Measurements from ENCODE around the gene CNGA2.

GRCh38 chrX:151774421-151774820 lies 39.9 kb downstream of the CNGA2 start:
- TF ChIP-seq POLR2A (IDR thresholded peaks at IDR 0.05; ENCODE audit: low read depth, low read length) = no peak
- no peak for TF ChIP-seq TAF1 (IDR thresholded peaks at IDR 0.05; ENCODE audit: low read depth, low read length)
- no peak for TF ChIP-seq PAX5 (IDR thresholded peaks at IDR 0.05; ENCODE audit: insufficient read depth, low read length, severe bottlenecking)
- TF ChIP-seq POLR2AphosphoS5 (IDR thresholded peaks at IDR 0.05; ENCODE audit: low read depth, low read length) = no peak

All from GM12891 (cell line).